ENCODE results near the gene CCDC88C.

Gene CCDC88C

DNA sequence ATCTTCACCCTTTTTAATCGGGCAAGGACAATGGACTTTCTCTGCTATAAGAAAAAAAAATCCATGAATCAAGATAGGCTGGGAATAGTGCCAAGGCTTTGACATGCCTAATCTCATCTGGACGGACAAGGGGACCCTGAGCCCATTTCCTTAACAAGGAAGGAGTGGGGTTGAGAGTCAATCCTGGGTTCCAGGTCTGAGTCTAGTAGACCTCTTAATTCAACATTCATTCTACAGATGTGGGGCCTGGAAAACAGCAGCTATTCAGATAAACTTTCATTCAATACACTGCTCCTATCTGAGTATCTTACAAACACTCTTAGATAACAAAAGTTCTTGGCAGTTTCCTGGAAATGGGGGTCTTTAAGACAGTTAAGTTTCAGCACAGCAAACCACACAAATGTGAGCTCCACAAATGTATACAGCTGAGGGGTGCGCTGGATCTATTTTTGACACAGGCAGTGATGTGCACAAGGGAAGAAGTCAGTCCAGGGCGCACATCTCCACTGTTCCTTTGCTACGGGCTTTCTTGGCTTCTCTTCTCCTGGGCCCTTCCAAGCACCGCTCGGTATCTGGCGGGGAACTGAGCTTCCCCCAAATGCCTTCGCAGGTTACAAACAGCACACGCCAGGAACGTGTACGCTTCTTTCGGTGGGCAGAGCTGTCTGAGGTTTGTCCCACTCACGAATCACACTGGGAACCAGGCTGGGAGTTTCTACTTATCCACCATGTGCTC lies 90.9 kb downstream of the CCDC88C start:
- DNase-seq: no peak
- in situ Hi-C loops (cut with HindIII; ENCODE audit: low pct_ligation_motif_present, low pct_unique_long_range_greater_than_20kb, low sequenced_read_pairs): no loop called here

DNA sequence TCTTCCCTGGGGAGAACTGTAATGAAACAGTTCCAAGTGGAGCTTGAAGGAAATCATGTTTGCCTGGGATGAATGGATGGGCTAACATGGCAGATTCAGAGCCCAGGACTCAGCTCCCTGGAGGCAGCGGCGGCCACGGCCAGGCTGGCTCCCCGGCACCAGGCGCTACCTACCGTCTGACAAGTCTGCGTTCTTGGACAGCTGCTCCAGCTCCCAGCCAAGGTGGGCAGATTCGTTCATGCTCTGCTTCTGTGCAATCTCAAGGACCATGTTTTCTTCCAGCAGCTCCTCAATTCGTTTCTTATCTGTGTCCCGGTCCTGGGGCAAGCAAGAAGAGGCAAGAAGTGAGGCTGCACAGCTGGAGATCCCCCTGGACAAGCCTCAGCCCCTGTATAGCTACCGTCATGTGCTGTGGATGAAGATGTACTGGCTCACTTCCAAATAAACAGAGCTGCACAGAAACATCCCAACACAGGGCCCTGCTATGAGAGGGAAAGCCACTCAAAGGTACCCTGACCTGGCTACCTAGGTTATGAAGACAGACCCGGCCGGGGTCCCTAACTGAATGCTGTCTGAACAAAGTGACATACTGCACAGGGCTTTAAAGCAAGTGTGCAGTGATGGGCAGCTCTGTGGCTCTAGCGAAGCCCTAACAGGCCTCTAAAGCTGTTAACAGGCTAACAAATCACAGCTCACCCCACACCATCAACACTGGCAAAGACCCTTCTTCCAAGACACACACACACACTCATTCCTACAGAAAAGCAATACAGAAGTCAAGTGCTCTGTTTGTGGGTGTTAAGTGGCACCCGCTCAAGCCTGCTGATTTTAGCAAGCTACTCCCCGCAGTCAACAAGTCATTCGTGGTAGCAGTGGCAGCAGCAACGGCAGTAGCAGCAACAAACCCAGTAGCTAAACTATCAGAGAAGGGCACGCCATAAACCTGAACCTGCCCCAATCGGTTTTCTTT lies 92.7 kb downstream of the CCDC88C start:
- no peak for DNase-seq
- in situ Hi-C loops (cut with HindIII; ENCODE audit: low pct_ligation_motif_present, low pct_unique_long_range_greater_than_20kb, low sequenced_read_pairs): no loop called here

DNA sequence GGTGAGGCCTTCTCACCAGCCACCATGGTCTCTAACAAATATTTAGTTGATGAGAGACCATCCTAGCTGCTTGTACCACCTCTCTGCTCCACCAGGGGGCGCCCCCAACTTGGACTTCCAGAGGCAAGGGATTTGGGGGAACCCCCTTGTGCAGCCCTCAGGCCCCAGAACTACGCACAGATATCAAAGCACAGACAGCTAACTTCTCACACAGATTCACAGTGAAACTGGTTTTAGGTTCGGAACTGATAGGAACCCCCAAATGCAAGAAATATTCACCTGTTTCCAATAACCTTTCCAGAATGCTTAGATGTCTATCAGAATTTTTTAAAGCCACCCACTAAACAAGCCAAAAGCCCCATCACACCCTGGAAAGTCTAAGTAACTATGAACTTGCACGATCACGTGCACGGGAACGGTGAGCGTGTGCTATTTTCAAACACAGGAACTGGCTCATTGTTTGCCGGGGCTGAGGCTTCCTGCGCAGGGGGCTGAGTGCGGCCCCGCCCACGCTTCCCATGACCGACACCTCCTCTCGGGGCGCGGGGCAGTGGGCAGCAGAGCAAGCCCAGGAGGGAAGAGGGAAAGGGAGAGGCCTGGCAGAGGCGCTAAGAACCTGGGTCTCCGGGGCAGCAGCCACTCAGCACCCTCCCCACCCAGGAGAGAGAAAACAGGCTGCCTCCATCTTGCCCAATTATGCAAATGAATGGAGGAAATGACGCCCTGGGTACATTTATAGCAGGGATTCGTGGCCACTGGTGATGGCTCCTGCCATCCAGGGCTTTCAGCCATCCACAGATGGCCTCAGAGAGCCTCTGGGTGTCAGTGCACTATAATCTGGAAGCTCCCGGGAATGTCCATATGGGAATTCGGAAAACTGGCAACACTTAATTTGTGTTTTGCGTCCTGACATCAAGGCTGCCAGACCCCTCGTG lies 93.7 kb downstream of the CCDC88C start:
- in situ Hi-C loops (cut with HindIII; ENCODE audit: low pct_ligation_motif_present, low pct_unique_long_range_greater_than_20kb, low sequenced_read_pairs): no loop called here
- DNase-seq: peak; percentile 71

DNA sequence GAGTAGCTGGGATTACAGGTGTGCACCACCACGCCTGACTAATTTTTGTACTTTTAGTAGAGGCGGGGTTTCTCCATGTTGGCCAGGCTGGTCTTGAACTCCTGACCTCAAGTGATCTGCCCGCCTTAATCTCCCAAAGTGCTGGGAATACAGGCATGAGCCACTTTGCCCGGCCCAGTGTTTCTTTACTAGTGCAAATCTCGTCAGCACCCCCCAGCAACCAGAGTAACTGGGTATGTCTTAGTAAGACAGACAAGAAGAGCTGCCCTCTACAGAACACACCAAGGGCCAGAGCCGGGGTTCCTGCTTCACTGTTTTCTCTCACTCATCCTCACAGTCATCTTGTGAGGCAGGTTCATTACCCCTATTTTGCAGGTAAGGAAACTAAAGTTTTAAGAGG lies 94.6 kb downstream of the CCDC88C start:
- in situ Hi-C loops (cut with HindIII; ENCODE audit: low pct_ligation_motif_present, low pct_unique_long_range_greater_than_20kb, low sequenced_read_pairs): no loop called here
- no peak for DNase-seq

DNA sequence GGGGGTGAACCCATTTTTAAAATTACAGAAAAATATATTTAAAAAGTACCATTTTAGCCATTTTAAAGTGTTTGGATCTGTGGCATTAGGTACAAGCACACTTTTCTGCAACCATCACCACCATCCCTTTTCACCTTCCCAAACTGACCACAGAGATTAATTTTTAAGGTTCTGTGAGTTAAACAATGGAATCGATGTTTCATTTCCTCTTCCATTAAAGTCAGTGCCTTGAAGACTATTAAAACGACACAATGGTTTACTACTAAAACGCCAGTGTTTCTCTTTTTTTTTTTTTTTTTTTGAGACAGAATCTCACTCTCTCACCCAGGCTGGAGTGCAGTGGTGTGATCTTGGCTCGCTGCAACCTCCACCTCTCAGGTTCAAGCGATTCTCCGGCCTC lies 95.0 kb downstream of the CCDC88C start:
- no peak for DNase-seq
- in situ Hi-C loops (cut with HindIII; ENCODE audit: low pct_ligation_motif_present, low pct_unique_long_range_greater_than_20kb, low sequenced_read_pairs): no loop called here

DNA sequence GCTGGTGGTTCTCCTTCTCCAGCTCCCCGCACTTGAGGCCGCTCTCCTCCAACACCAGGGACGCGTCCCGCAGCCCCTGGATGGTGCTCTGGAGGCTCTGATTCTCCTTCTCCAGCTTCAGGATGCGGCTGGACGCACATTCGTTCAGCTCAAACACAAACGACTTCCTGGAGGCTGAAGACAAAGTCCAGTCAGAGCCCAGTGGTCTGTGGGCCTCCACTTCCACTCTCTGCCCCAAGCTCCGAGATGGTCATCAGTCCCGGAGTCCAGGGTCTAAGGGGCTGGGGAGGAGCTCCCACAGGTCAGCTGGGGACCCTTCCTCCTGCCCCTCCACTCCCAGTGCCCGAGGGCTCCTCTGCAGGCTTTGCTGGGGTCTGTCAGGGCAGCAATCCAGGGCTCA lies 96.5 kb downstream of the CCDC88C start:
- in situ Hi-C loops (cut with HindIII; ENCODE audit: low pct_ligation_motif_present, low pct_unique_long_range_greater_than_20kb, low sequenced_read_pairs): no loop called here

DNA sequence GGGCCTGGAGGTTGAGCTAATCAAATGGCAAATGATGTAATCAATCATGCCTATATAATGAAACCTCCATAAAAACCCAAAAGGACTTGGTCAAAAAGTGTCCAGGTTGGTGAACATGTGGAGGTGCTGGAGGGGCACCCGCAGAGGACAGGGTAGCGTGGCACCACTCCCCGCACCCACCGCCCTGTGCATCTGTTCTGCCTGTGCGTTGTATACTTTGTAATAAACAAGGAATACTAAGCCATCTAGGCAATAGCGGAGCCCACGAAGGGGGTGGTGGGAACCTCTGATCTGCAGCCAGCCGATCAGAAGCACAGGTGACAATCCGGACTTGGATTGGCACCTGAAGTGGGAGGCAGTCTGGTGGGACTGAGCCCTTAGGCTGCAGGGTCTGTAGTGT lies 97.4 kb downstream of the CCDC88C start:
- in situ Hi-C loops (cut with HindIII; ENCODE audit: low pct_ligation_motif_present, low pct_unique_long_range_greater_than_20kb, low sequenced_read_pairs): no loop called here
- no peak for DNase-seq

More for the DNA sequence above, 96.5 kb downstream of the CCDC88C start:
- DNase-seq: no peak

DNA sequence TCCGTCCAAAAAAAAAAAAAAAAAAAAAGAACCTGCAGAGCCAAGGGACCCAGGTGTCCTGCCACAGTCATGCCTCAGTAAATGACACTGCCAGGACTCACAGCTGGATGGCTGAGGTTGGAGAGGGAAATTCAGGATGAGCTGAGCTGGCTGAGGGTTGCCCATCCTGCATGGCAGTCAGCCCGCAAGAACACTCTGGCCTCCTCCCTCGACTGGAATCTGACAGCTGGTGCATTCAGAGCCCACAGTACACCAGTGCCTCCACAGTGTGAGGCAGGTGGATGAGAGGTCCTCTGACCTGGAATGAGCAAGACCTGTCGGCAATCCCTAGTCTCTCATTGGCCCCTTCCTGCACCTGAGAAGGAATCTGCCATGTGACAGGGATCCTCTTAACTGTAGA lies 98.7 kb downstream of the CCDC88C start:
- in situ Hi-C loops (cut with HindIII; ENCODE audit: low pct_ligation_motif_present, low pct_unique_long_range_greater_than_20kb, low sequenced_read_pairs): no loop called here
- DNase-seq: no peak

DNA sequence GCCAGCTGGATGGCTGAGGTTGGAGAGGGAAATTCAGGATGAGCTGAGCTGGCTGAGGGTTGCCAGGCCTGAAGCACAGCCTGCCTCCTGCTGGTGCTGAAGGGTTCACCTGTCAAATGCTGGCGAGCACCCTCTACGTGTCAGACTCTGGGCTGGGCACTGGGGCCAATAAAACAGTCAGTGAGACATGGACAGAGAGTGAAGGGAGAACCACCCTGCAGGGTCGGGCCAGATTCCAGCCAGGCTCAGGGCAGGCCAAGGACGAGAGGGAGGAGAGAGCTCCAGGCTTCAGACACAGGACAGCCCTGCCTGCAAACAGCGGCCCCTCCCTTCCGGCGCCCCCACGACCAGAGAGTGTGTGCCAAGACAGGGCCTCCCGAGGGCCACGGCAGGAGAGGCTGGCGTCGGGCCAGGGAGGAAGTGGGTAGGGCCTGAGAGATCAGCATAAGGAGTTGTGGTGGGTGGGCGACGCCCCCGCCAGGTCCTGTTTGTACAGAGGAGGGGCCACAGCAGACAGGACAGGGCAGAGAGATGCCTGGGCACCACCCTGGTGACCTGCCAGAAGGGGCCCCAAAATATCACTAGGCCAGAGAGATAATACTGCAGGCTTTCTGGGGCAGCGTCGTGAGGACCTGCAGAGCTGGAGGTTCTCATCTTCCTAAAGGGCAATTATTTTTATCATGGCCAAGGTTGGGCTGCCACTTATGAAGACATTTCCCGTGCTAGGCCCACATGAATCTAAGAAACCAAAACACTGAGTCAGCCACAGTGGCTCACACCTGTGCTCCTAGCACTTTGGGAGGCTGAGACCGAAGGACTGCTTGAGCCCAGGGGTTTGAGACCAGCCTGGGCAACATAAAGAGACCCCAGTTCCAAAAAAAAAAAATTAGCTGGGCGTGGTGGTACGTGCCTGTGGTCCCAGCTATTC lies 100.0 kb downstream of the CCDC88C start:
- in situ Hi-C loops (cut with HindIII; ENCODE audit: low pct_ligation_motif_present, low pct_unique_long_range_greater_than_20kb, low sequenced_read_pairs): no loop called here
- no peak for DNase-seq

DNA sequence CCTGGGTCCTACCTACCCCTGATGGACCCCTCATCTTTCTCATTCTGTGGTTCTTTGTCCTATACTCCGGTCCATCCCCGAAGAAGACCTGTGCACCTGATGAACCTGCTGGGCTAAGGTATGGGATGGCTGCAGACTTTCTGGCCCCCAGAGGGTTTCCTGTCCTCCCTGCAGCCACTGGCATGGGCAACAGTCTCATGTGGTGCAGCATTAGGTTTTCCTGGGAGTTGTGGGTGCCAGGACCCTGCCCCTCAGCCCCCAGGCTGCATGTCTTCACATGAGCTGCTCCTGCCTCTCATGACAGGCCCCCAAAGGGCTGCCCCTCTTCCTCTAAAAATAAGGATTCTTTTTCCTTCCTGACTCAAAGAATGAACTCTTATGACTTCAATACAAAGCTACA lies 100.9 kb downstream of the CCDC88C start:
- in situ Hi-C loops (cut with HindIII; ENCODE audit: low pct_ligation_motif_present, low pct_unique_long_range_greater_than_20kb, low sequenced_read_pairs): no loop called here
- no peak for DNase-seq

DNA sequence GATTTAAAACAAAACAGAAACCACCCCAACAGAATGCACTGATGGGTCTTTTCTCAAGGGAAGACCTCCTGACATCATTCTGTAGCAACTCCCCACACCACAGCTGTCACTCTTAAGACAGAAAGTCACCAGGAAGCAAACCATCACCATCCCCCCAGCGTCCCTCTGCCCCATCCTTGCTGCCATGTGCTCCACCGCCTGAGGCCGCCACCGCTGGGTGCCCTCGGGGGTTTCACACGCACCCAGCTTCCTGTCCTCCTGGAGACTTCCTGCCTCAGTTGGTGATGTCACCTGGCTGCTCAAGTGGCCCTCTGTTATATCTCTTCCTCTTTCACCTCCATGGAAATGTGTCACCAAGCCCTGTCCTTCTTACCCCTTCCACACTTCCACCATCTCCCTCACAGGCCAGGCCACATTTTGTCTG lies 101.8 kb downstream of the CCDC88C start:
- in situ Hi-C loops (cut with HindIII; ENCODE audit: low pct_ligation_motif_present, low pct_unique_long_range_greater_than_20kb, low sequenced_read_pairs): no loop called here
- no peak for DNase-seq

DNA sequence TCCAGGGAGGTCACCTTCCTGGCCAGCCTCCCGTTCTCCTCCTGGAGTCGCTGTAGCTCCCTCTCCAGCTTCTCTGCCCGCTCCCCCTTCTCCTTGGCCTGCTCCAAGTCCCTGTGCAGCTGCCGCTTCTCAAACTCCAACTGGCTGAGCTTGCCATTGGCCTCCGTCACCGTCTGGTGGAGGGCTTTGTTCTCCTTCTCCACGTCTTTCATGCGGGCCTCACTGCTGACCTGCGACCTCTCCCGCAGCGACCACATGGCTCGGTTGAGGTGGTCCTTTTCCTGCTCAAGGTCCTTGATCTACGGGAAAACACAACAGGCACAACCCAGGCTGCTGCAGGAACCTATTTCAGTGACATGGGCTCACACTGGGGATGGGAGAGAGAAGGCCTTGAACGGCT lies 103.8 kb downstream of the CCDC88C start:
- DNase-seq: no peak
- in situ Hi-C loops (cut with HindIII; ENCODE audit: low pct_ligation_motif_present, low pct_unique_long_range_greater_than_20kb, low sequenced_read_pairs): no loop called here

DNA sequence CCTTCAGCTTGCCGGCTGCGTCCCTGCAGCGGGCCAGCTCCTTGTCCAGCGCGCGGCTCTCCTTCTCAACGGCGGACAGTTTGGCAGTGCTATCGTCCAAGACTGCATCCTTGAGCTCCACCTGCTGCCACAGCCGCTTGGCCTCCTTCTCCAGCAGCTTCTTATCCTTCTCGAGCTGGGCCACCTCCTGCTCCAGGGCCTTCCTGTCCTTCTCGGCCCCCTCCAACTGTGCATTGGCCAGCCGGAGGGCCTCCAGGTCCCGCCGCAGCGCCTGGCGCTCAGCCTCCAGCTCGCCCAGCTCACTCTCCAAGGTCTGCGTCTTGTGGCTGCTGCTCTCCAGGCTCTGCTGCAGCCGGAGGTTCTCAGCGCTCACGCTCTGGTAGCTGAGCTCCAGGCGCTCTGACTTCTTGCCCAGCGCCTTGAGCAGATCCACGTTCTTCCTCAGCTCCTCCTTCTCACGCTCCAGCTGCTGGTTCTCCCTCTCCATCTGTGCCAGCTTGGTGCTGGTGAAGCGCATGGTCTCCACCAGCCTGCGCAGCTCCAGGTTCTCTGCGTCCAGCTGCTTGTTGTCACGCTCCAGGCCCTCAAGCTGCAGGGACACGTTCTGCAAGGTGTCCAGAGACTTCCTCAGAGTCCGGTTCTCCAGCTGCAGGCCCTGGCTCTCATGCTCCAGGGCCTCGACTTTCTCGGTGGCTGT lies 104.3 kb downstream of the CCDC88C start:
- in situ Hi-C loops (cut with HindIII; ENCODE audit: low pct_ligation_motif_present, low pct_unique_long_range_greater_than_20kb, low sequenced_read_pairs): no loop called here
- DNase-seq: no peak

DNA sequence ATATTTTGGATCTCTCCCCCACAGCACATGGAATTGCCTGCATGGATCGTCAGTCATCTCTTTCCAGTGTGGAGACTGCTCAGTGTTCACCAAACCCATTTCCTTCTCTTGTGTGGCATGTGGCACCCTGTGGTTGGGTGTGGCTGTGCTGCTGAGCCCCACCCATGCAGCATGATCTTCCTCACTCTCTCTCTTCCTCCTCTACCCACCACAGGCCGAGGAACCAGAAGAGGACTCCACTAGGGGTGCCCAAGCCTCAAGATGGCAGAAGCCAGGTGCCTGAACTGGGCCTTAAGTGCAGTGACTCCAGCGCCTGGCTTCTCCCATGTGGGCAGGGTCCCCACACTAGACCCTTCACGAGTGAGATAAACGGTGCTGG lies 106.3 kb downstream of the CCDC88C start:
- DNase-seq: no peak
- in situ Hi-C loops (cut with HindIII; ENCODE audit: low pct_ligation_motif_present, low pct_unique_long_range_greater_than_20kb, low sequenced_read_pairs): no loop called here

DNA sequence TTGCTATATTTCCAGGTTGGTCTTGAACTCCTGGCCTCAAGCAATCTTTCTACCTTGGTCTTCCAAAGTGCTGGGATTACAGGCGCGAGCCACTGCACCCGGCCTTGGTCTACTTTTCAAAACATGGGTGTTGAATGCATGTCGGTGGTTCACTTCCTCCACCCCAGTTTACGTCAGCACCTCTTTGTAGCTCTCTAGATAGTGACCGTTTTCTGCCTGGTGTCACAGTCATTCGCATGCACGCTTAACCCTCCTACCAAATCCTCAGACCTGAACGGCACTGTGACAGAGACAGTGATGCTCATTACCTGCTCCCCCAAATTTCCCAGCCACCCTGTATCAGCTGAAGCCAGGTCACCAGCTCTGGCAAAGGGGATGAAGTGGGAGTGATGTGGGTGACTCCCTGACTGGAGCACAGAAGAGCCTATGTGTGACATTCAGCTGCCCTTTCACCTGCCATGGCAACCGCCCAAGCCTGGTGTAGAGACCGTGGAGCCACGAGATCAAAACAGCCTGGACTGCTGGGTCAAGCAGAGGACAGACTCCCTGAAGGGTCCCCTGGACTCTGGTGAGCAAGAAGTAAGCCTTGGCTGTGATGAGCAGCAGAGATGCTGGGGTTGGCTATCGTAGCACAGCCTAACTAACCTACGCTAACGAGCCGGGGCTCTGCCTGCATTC lies 106.9 kb downstream of the CCDC88C start:
- no peak for DNase-seq
- in situ Hi-C loops (cut with HindIII; ENCODE audit: low pct_ligation_motif_present, low pct_unique_long_range_greater_than_20kb, low sequenced_read_pairs): no loop called here

DNA sequence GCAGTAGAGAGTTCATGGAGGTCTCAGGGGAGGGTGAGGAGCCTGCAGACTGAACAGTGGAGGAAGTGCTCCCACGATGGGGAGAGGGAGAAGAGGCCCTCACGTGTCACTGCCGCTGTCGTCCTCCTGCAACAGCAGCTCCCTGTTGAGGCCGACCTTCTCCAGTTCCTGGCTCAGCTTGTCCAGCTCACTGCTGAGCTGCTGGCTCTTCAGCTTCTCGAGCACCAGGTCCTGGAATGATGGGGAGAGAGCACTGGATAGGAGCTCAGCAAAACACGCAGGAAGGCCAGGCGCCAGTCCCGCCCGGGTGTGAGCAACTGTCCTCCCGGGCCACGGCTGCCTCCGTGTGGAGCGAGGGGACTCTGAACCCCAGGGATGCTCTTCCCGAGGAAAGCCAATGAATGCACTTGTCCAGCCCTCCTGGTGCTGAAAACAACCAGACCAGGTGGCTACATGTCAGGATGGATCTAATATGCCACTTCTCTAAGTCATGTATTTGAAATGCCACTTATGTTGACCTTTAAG lies 107.8 kb downstream of the CCDC88C start:
- in situ Hi-C loops (cut with HindIII; ENCODE audit: low pct_ligation_motif_present, low pct_unique_long_range_greater_than_20kb, low sequenced_read_pairs): no loop called here
- no peak for DNase-seq

DNA sequence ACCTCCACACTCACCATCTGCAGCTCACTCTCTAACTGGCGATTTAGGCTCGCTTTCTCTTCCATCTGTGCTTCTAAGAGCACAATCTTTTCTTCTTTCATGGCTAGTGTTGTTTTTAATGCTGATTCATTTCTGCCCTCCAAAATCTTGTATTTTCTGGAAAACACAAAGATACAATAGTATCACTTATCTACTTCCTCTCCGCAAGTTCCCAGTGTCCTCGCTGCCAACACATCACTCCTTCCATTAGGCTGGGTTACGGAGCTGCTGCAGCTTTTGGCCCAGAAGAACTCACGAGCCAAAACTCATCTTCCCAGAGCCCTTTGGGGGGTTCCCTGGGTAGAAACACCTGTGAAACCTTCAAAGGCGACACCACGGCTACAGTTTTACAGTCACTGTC lies 109.3 kb downstream of the CCDC88C start:
- in situ Hi-C loops (cut with HindIII; ENCODE audit: low pct_ligation_motif_present, low pct_unique_long_range_greater_than_20kb, low sequenced_read_pairs): no loop called here
- DNase-seq: no peak

Measured in ACHN (cell line).